ENCODE measurements around the gene SGO1.

GRCh38 chr3:20123131-20123652, 62.8 kb downstream of the SGO1 start:
- TF ChIP-seq, protein P1, sequence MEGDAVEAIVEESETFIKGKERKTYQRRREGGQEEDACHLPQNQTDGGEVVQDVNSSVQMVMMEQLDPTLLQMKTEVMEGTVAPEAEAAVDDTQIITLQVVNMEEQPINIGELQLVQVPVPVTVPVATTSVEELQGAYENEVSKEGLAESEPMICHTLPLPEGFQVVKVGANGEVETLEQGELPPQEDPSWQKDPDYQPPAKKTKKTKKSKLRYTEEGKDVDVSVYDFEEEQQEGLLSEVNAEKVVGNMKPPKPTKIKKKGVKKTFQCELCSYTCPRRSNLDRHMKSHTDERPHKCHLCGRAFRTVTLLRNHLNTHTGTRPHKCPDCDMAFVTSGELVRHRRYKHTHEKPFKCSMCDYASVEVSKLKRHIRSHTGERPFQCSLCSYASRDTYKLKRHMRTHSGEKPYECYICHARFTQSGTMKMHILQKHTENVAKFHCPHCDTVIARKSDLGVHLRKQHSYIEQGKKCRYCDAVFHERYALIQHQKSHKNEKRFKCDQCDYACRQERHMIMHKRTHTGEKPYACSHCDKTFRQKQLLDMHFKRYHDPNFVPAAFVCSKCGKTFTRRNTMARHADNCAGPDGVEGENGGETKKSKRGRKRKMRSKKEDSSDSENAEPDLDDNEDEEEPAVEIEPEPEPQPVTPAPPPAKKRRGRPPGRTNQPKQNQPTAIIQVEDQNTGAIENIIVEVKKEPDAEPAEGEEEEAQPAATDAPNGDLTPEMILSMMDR (IDR thresholded peaks at IDR 0.05) = no peak
- TF ChIP-seq POLR2A (IDR thresholded peaks at IDR 0.05) = no peak

All from Peyer's patch (tissue), 4 donors.